GM23338 (cell line): ENCODE measurements around the gene RRP36. TPM values are rescaled to one million over a fixed set of nuclear protein-coding genes. Genes with fewer than 3 reads are reported as not detected.

ENCODE experiments used
- ATAC-seq: fragments of 200-7000 bp; cut with Tn5 transposase; 3 replicates; pipeline ENCODE4 v1.9.1; 2020
- DNase-seq: peaks from one replicate; pipeline ENCODE4 v3.0.0-alpha.2; 2015; ENCODE audit warnings: low spot score
- H2AFZ ChIP-seq: fragments of 200-600 bp; sonication (generic); 2 replicates; pipeline ENCODE4 v1.8.0; 2016; ENCODE audit warnings: antibody characterized with exemption, mild to moderate bottlenecking, moderate library complexity
- H3F3A ChIP-seq: fragments of 200-600 bp; sonication (generic); replicated peaks from 2 replicates; pipeline ENCODE4 v1.8.0; 2017; ENCODE audit warnings: antibody characterized with exemption, mixed run types, low read depth
- H3K27ac ChIP-seq: fragments of 200-600 bp; sonication (generic); 2 replicates; pipeline ENCODE4 v1.6.1; 2016; ENCODE audit warnings: low read depth
- H3K27me3 ChIP-seq: fragments of 200-600 bp; sonication (generic); 2 replicates; pipeline ENCODE4 v1.8.0; 2016; ENCODE audit warnings: mild to moderate bottlenecking, mixed run types, moderate library complexity; ENCODE audit not compliant: insufficient read depth
- H3K36me3 ChIP-seq: fragments of 200-600 bp; sonication (generic); 2 replicates; pipeline ENCODE4 v1.8.0; 2016; ENCODE audit warnings: mild to moderate bottlenecking; ENCODE audit not compliant: insufficient read depth
- H3K4me1 ChIP-seq: fragments of 200-600 bp; sonication (generic); 2 replicates; pipeline ENCODE4 v1.8.0; 2016; ENCODE audit warnings: mild to moderate bottlenecking, moderate library complexity; ENCODE audit not compliant: insufficient read depth
- H3K4me2 ChIP-seq: fragments of 200-600 bp; sonication (generic); 2 replicates; pipeline ENCODE4 v1.7.1; 2017; ENCODE audit warnings: mixed run types
- H3K4me3 ChIP-seq: fragments of 200-600 bp; sonication (generic); 2 replicates; pipeline ENCODE4 v1.6.1; 2016; ENCODE audit warnings: mixed run types
- H3K79me2 ChIP-seq: fragments of 200-600 bp; sonication (generic); replicated peaks from 2 replicates; pipeline ENCODE4 v1.8.0; 2017; ENCODE audit warnings: mild to moderate bottlenecking; ENCODE audit not compliant: insufficient read depth
- H3K9me2 ChIP-seq: fragments of 200-600 bp; sonication (generic); 2 replicates; pipeline ENCODE4 v1.8.0; 2017; ENCODE audit not compliant: insufficient read depth
- H4K20me1 ChIP-seq: fragments of 200-600 bp; sonication (generic); replicated peaks from 2 replicates; pipeline ENCODE4 v1.8.0; 2017; ENCODE audit warnings: mild to moderate bottlenecking; ENCODE audit not compliant: insufficient read depth
- H3K27ac Mint-ChIP-seq: 2 replicates; pipeline ENCODE4 v1.8.0; 2020; ENCODE audit warnings: inconsistent platforms, mild to moderate bottlenecking, moderate library complexity, mixed read lengths
- H3K27me3 Mint-ChIP-seq: 3 replicates; pipeline ENCODE4 v1.8.0; 2022; ENCODE audit warnings: low read depth, mild to moderate bottlenecking, moderate library complexity, mixed read lengths, inconsistent platforms; ENCODE audit not compliant: insufficient read depth, poor library complexity
- H3K36me3 Mint-ChIP-seq: 3 replicates; pipeline ENCODE4 v1.8.0; 2021; ENCODE audit warnings: low read depth, mild to moderate bottlenecking, inconsistent platforms, moderate library complexity, mixed read lengths
- H3K4me1 Mint-ChIP-seq: 3 replicates; pipeline ENCODE4 v1.8.0; 2020; ENCODE audit warnings: mild to moderate bottlenecking, inconsistent platforms, mixed read lengths
- H3K4me3 Mint-ChIP-seq: 3 replicates; pipeline ENCODE4 v1.8.0; 2021; ENCODE audit warnings: moderate library complexity, mild to moderate bottlenecking, inconsistent platforms, mixed read lengths
- H3K9me3 Mint-ChIP-seq: 3 replicates; pipeline ENCODE4 v1.8.0; 2020; ENCODE audit warnings: moderate library complexity, mild to moderate bottlenecking, inconsistent platforms, mixed read lengths
- ETS1 ChIP-seq: IDR thresholded peaks from 2 replicates; pipeline ENCODE4 v1.6.1; 2016; ENCODE audit warnings: antibody characterized with exemption
- EZH2 ChIP-seq: fragments of 200-600 bp; sonication (generic); IDR thresholded peaks from one replicate; pipeline ENCODE4 v1.8.0; 2017; ENCODE audit warnings: antibody characterized with exemption, mild to moderate bottlenecking, low read depth; ENCODE audit not compliant: unreplicated experiment
- JUNB ChIP-seq: IDR thresholded peaks from one replicate; pipeline ENCODE4 v1.6.1; 2016; ENCODE audit warnings: antibody characterized with exemption; ENCODE audit not compliant: unreplicated experiment
- POLR2AphosphoS5 ChIP-seq: IDR thresholded peaks from 2 replicates; pipeline ENCODE4 v1.6.1; 2016; ENCODE audit warnings: antibody characterized with exemption, low read depth
- STAT1 ChIP-seq: IDR thresholded peaks from one replicate; pipeline ENCODE4 v1.6.1; 2016; ENCODE audit warnings: antibody characterized with exemption; ENCODE audit not compliant: unreplicated experiment
- ZNF114 ChIP-seq: fragments of 250-450 bp; sonication (Bioruptor Pico); IDR thresholded peaks from 2 replicates; pipeline ENCODE4 v1.5.0; 2020; ENCODE audit warnings: mild to moderate bottlenecking, moderate library complexity
- ZNF331 ChIP-seq: fragments of 250-450 bp; sonication (Bioruptor Pico); IDR thresholded peaks from 2 replicates; pipeline ENCODE4 v1.5.0; 2020; ENCODE audit warnings: low read depth, mild to moderate bottlenecking, moderate library complexity
- ZNF462 ChIP-seq: fragments of 250-450 bp; sonication (Bioruptor Pico); IDR thresholded peaks from 2 replicates; pipeline ENCODE4 v1.5.0; 2020; ENCODE audit warnings: mild to moderate bottlenecking, moderate library complexity
- polyA plus RNA-seq: library from polyadenylated mRNA; unstranded; fragments of >200 nt; fragmentation: Nextera tagmentation; extraction: Ambion mirVana; gene quantifications from 2 replicates; pipeline ENCODE4 v1.2.1, GENCODE V29; 2016
- total RNA-seq: library from RNA; depleted of rRNA; stranded (reverse); fragments of >200 nt; shearing (Covaris generic); gene quantifications from 2 replicates; pipeline ENCODE4 v1.2.3, GENCODE V29; 2014

The RRP36 gene
- total and polyA plus RNA-seq, 2 experiments from 2014 or later = 64.7 to 106 TPM

GRCh38 chr6:42979523-42980177 is 41.8 kb upstream of the RRP36 start (continued):
- no peak for TF ChIP-seq ETS1
- no peak for TF ChIP-seq POLR2AphosphoS5
- TF ChIP-seq ZNF462 (CRISPR knock-in tag) = no peak

GRCh38 chr6:42981836-42982235 is 39.6 kb upstream of the RRP36 start:
- no peak overlapping the region for H3K4me2 ChIP-seq
- H3K27me3 Mint-ChIP-seq = peaks cover 14% of the 10 kb centered on the region
- H3K27ac Mint-ChIP-seq = no peak overlapping the region
- H3K9me2 ChIP-seq = no peaks in the 10 kb centered on the region
- peaks cover 21% of the 10 kb centered on the region for H3K4me1 Mint-ChIP-seq
- no peak overlapping the region for H3K27ac ChIP-seq
- H3F3A ChIP-seq = peaks cover 19% of the 10 kb centered on the region; the same call in 1 of the 2 replicates
- no peaks in the 10 kb centered on the region for H3K9me3 Mint-ChIP-seq
- H3K4me3 ChIP-seq = no peak overlapping the region
- H3K36me3 ChIP-seq = no peaks in the 10 kb centered on the region
- ATAC-seq (no peak), DNase-seq (no peak)
- peaks cover 21% of the 10 kb centered on the region for H3K4me1 ChIP-seq
- H3K79me2 ChIP-seq = peaks cover 22% of the 10 kb centered on the region
- peak overlapping the region; percentile 6; the same call in 1 of the 3 replicates for H3K4me3 Mint-ChIP-seq
- no peaks in the 10 kb centered on the region for H3K27me3 ChIP-seq
- H2AFZ ChIP-seq = peak overlapping the region; percentile 69; the same call in 1 of the 2 replicates
- H3K36me3 Mint-ChIP-seq = no peaks in the 10 kb centered on the region; the same call in 2 of the 3 replicates
- peaks cover 5% of the 10 kb centered on the region; the same call in 1 of the 2 replicates for H4K20me1 ChIP-seq
- TF ChIP-seq JUNB = no peak
- no peak for TF ChIP-seq ZNF331 (CRISPR knock-in tag)
- no peak for TF ChIP-seq STAT1
- TF ChIP-seq ZNF114 (CRISPR knock-in tag) = no peak
- TF ChIP-seq ZNF462 (CRISPR knock-in tag) = no peak
- no peak for TF ChIP-seq EZH2
